GM12891 (cell line): Measurements from ENCODE around the gene ZBTB42.

Source experiments
- DNase-seq: peaks from one replicate; pipeline ENCODE4 v3.0.0; 2011; ENCODE audit warnings: low spot score; ENCODE audit not compliant: insufficient read length
- FAIRE-seq: peaks from 2 replicates; lab custom pipeline; 2011; peaks lifted over from hg19 to GRCh38; lab: Jason Lieb, UNC
- PAX5 ChIP-seq: IDR thresholded peaks from 2 replicates; pipeline ENCODE4 v1.6.1; 2011; ENCODE audit warnings: low read length, moderate library complexity, mild to moderate bottlenecking; ENCODE audit not compliant: insufficient read depth, severe bottlenecking
- POLR2A ChIP-seq: IDR thresholded peaks from 2 replicates; pipeline ENCODE4 v1.6.1; 2011; ENCODE audit warnings: low read depth, low read length, control low read depth
- POLR2AphosphoS5 ChIP-seq: IDR thresholded peaks from 2 replicates; pipeline ENCODE4 v1.6.1; 2011; ENCODE audit warnings: low read depth, low read length, control low read depth
- POU2F2 ChIP-seq: IDR thresholded peaks from 2 replicates; pipeline ENCODE4 v1.6.1; 2011; ENCODE audit warnings: low read depth, mild to moderate bottlenecking, control low read depth, low read length, moderate library complexity
- SPI1 ChIP-seq: IDR thresholded peaks from 2 replicates; pipeline ENCODE4 v1.6.1; 2011; ENCODE audit warnings: low read depth, low read length, control low read depth
- TAF1 ChIP-seq: IDR thresholded peaks from 2 replicates; pipeline ENCODE4 v1.6.1; 2011; ENCODE audit warnings: low read depth, low read length, control low read depth

Gene ZBTB42

GRCh38 chr14:104820669-104821228 is 19.8 kb downstream of the ZBTB42 start:
- TF ChIP-seq POLR2A, result no peak
- TF ChIP-seq PAX5, result no peak
- TF ChIP-seq POU2F2, result no peak
- no peak for TF ChIP-seq SPI1
- no peak for TF ChIP-seq TAF1
- no peak for TF ChIP-seq POLR2AphosphoS5
- no peak for FAIRE-seq
- DNase-seq, result no peak

GRCh38 chr14:104821229-104821945 is 20.5 kb downstream of the ZBTB42 start:
- DNase-seq (no peak), FAIRE-seq (no peak)
- no peak for TF ChIP-seq SPI1
- TF ChIP-seq POLR2A, result no peak
- TF ChIP-seq PAX5, result no peak
- TF ChIP-seq POLR2AphosphoS5, result no peak
- no peak for TF ChIP-seq TAF1
- TF ChIP-seq POU2F2, result no peak

- FAIRE-seq, result no peak
- no peak for DNase-seq
- TF ChIP-seq PAX5 (no peak), POU2F2 (no peak), SPI1 (no peak), TAF1 (no peak), POLR2A (no peak), POLR2AphosphoS5 (no peak)
These were observed 21.2 kb downstream of the ZBTB42 start for GRCh38 chr14:104821971-104822608.

GRCh38 chr14:104822821-104823615 is 22.1 kb downstream of the ZBTB42 start:
- TF ChIP-seq POU2F2, result no peak
- no peak for TF ChIP-seq PAX5
- TF ChIP-seq POLR2A, result no peak
- TF ChIP-seq POLR2AphosphoS5, result no peak
- TF ChIP-seq TAF1, result no peak
- no peak for TF ChIP-seq SPI1

GRCh38 chr14:104824353-104824997 is 23.6 kb downstream of the ZBTB42 start:
- DNase-seq (no peak), FAIRE-seq (no peak)
- TF ChIP-seq PAX5, result no peak
- TF ChIP-seq POLR2A, result no peak
- no peak for TF ChIP-seq POU2F2
- TF ChIP-seq SPI1, result no peak
- TF ChIP-seq POLR2AphosphoS5, result no peak
- no peak for TF ChIP-seq TAF1

More at GRCh38 chr14:104822821-104823615, 22.1 kb downstream of the ZBTB42 start:
- DNase-seq, result no peak
- no peak for FAIRE-seq

- DNase-seq (peak; percentile 97), FAIRE-seq (peak; percentile 82)
- TF ChIP-seq SPI1 (no peak), POLR2A (no peak), POU2F2 (no peak), POLR2AphosphoS5 (no peak), TAF1 (no peak), PAX5 (no peak)
These were observed 25.4 kb downstream of the ZBTB42 start for GRCh38 chr14:104826189-104826860.

GRCh38 chr14:104826861-104827176 is 25.9 kb downstream of the ZBTB42 start:
- DNase-seq (no peak), FAIRE-seq (no peak)
- no peak for TF ChIP-seq TAF1
- TF ChIP-seq POU2F2, result no peak
- no peak for TF ChIP-seq POLR2AphosphoS5
- TF ChIP-seq POLR2A, result no peak
- no peak for TF ChIP-seq PAX5
- no peak for TF ChIP-seq SPI1
